ENCODE measurements around the gene SGO1.

The SGO1 gene

DNA sequence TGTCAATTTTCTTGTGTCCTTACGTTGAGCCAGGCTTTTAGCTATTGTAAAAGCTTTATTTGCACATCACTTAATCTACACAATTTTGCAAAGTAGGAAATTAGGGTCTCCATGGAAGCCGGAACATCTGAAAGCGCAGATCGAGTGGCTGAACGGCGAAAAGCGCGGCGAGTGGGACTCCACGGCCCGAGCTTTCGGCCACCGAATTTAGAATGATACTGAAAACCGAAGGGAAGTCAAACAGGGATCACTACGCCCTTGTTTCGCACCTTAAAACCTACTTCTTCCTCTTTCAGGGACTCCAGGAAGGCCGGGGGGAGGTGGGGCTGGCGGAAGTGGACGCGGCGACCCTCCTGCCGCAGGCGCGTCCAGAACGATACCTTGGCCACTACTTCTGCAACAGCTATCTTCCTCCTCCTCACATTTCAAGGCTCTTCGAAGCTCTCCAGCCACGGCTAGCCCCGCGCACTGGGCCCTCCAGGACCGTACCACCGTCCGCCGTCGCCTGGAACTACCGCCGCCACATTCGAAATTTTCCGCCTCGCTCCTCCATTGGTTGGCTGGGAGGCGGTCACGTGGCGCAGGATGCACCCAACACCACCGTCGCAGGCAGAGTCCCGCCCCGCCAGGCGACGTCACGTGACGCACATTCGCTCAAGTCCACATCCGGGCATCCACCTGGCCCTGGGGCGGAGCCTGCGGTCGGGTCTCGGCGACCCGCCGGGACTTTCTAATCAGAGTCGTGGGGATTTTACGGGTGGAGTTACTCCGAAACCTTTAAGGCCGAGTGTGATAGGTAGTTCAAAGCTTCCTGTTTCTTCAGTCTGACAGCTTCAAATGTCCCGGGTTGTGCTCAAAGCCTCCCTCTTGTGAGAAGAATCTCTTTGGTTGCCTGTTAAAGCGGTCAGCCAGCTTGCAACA lies at the start of gene SGO1:
Gene SGO1 (minus strand): TSS at position 528 of the 921 bp plus-strand sequence. CDS start 2,179 bp downstream, outside the sequence.
- peak within 1 kb of the TSS; percentile 91 for H3K9ac ChIP-seq (ENCODE audit: low read length)
- H3K9me2 ChIP-seq (replicated peaks; ENCODE audit: insufficient read depth, low read length), result no peaks in the 10 kb centered on the region
- no peaks in the 10 kb centered on the region for H4K20me1 ChIP-seq (ENCODE audit: low read depth, low read length)
- H2AFZ ChIP-seq (ENCODE audit: low read depth, low read length, severe bottlenecking), result peak within 1 kb of the TSS; percentile 64
- H3K4me2 ChIP-seq (ENCODE audit: low read depth, low read length, poor library complexity, severe bottlenecking), result peak within 1 kb of the TSS; percentile 99
- peak within 1 kb of the TSS; percentile 91 for H3K27ac ChIP-seq (ENCODE audit: low read depth, low read length)
- H3K4me3 ChIP-seq (ENCODE audit: insufficient read depth, low read length, poor library complexity, severe bottlenecking), result peak within 1 kb of the TSS; percentile 94
- TF ChIP-seq, protein P1, sequence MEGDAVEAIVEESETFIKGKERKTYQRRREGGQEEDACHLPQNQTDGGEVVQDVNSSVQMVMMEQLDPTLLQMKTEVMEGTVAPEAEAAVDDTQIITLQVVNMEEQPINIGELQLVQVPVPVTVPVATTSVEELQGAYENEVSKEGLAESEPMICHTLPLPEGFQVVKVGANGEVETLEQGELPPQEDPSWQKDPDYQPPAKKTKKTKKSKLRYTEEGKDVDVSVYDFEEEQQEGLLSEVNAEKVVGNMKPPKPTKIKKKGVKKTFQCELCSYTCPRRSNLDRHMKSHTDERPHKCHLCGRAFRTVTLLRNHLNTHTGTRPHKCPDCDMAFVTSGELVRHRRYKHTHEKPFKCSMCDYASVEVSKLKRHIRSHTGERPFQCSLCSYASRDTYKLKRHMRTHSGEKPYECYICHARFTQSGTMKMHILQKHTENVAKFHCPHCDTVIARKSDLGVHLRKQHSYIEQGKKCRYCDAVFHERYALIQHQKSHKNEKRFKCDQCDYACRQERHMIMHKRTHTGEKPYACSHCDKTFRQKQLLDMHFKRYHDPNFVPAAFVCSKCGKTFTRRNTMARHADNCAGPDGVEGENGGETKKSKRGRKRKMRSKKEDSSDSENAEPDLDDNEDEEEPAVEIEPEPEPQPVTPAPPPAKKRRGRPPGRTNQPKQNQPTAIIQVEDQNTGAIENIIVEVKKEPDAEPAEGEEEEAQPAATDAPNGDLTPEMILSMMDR (IDR thresholded peaks at IDR 0.05; ENCODE audit: insufficient read depth, low read length, poor library complexity, severe bottlenecking), result no peak
- no peak for TF ChIP-seq EZH2phosphoT487 (conservative IDR thresholded peaks at IDR 0.05; ENCODE audit: low read length)
- H3K36me3 ChIP-seq (ENCODE audit: low read length), result peaks cover 21% of the 10 kb centered on the region
- H3K79me2 ChIP-seq (ENCODE audit: insufficient read depth, low read length), result peaks cover 31% of the 10 kb centered on the region
- no peaks in the 10 kb centered on the region for H3K9me3 ChIP-seq (ENCODE audit: insufficient read depth, low read length)
- no peaks in the 10 kb centered on the region for H3K27me3 ChIP-seq (ENCODE audit: low read length)
- peaks cover 16% of the 10 kb centered on the region; the same call in 1 of the 2 replicates for H3F3A ChIP-seq (ENCODE audit: insufficient read depth)

DNA sequence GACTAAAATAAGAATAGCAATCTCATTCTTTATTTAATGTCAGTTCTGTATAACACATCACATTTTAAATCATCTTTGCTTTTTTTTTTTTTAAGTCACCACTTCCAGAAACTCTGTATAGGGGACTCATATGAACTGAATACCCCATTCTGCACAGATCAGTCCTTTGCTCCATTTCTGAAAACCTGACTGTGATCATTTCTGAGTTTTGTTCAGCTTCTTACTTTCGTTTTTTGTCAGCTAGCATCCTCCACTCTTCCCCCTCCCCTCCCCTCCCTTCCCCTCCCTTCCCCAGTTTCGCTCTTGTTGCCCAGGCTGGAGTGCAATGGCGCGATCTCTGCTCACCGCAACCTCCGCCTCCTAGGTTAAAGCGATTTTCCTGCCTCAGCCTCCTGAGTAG lies 49.8 kb upstream of the SGO1 start:
- Histone ChIP-seq H3K27ac (ENCODE audit: low read depth, low read length) (no peak overlapping the region), H3K9ac (ENCODE audit: low read length) (no peak overlapping the region), H4K20me1 (ENCODE audit: low read depth, low read length) (no peaks in the 10 kb centered on the region), H3K9me3 (ENCODE audit: insufficient read depth, low read length) (no peaks in the 10 kb centered on the region), H3K27me3 (ENCODE audit: low read length) (no peaks in the 10 kb centered on the region), H3K9me2 (replicated peaks; ENCODE audit: insufficient read depth, low read length) (no peaks in the 10 kb centered on the region), H3K36me3 (ENCODE audit: low read length) (no peaks in the 10 kb centered on the region), H3K79me2 (ENCODE audit: insufficient read depth, low read length) (no peaks in the 10 kb centered on the region), H2AFZ (ENCODE audit: low read depth, low read length, severe bottlenecking) (no peak overlapping the region), H3F3A (ENCODE audit: insufficient read depth) (no peaks in the 10 kb centered on the region), H3K4me2 (ENCODE audit: low read depth, low read length, poor library complexity, severe bottlenecking) (no peak overlapping the region), H3K4me3 (ENCODE audit: insufficient read depth, low read length, poor library complexity, severe bottlenecking) (no peak overlapping the region)
- TF ChIP-seq, protein P1 (IDR thresholded peaks at IDR 0.05; ENCODE audit: insufficient read depth, low read length, poor library complexity, severe bottlenecking), result no peak
- TF ChIP-seq EZH2phosphoT487 (conservative IDR thresholded peaks at IDR 0.05; ENCODE audit: low read length), result no peak

- H3K4me2 ChIP-seq (ENCODE audit: low read depth, low read length, poor library complexity, severe bottlenecking), result no peak overlapping the region
- no peak overlapping the region for H2AFZ ChIP-seq (ENCODE audit: low read depth, low read length, severe bottlenecking)
- TF ChIP-seq, protein P1 (IDR thresholded peaks at IDR 0.05; ENCODE audit: insufficient read depth, low read length, poor library complexity, severe bottlenecking), result no peak
- TF ChIP-seq EZH2phosphoT487 (conservative IDR thresholded peaks at IDR 0.05; ENCODE audit: low read length), result no peak
- no peaks in the 10 kb centered on the region for H3F3A ChIP-seq (ENCODE audit: insufficient read depth)
- no peaks in the 10 kb centered on the region for H3K36me3 ChIP-seq (ENCODE audit: low read length)
- H3K79me2 ChIP-seq (ENCODE audit: insufficient read depth, low read length), result no peaks in the 10 kb centered on the region
- no peaks in the 10 kb centered on the region for H3K9me2 ChIP-seq (replicated peaks; ENCODE audit: insufficient read depth, low read length)
- H3K27me3 ChIP-seq (ENCODE audit: low read length), result no peaks in the 10 kb centered on the region
- no peak overlapping the region for H3K27ac ChIP-seq (ENCODE audit: low read depth, low read length)
- H3K4me3 ChIP-seq (ENCODE audit: insufficient read depth, low read length, poor library complexity, severe bottlenecking), result no peak overlapping the region
- H3K9ac ChIP-seq (ENCODE audit: low read length), result no peak overlapping the region
- H3K9me3 ChIP-seq (ENCODE audit: insufficient read depth, low read length), result no peaks in the 10 kb centered on the region
- H4K20me1 ChIP-seq (ENCODE audit: low read depth, low read length), result no peaks in the 10 kb centered on the region
Observed at GRCh38 chr3:20232906-20233780, 47.1 kb upstream of the SGO1 start.
